HG03060 (cell line): ENCODE data around the gene SYT5.
"Not testable (repeated sequence)": the region's sequence is repeated elsewhere in the genome, so short reads cannot be mapped to it uniquely, and the experiment has no call there.

Source experiments
- ATAC-seq: cut with Tn5 transposase; IDR thresholded peaks from one replicate; pipeline ENCODE4 v1.9.1; 2021; ENCODE audit warnings: low read depth, moderate number of reproducible peaks; ENCODE audit not compliant: unreplicated experiment

Gene SYT5

GRCh38 chr19:55179606-55180484 is at the start of gene SYT5:
SYT5 (minus strand) TSS chr19:55180289; CDS start chr19:55179041, 1,248 bp downstream.
- ATAC-seq, result no peak

GRCh38 chr19:55229789-55230182 is 49.7 kb upstream of the SYT5 start:
- ATAC-seq, result no peak

- ATAC-seq, result no peak
Observed at GRCh38 chr19:55229145-55229788, 49.2 kb upstream of the SYT5 start.

GRCh38 chr19:55228403-55229031 is 48.4 kb upstream of the SYT5 start, which contains the start of gene TMEM86B:
TMEM86B (minus strand) TSS chr19:55228763; CDS start chr19:55228741, 22 bp downstream.
- ATAC-seq, result no peak

- no peak for ATAC-seq
Observed at GRCh38 chr19:55228015-55228391, 47.9 kb upstream of the SYT5 start.

GRCh38 chr19:55227241-55228014 is 47.3 kb upstream of the SYT5 start:
- no peak for ATAC-seq

GRCh38 chr19:55226788-55227187 is 46.7 kb upstream of the SYT5 start:
- no peak for ATAC-seq

GRCh38 chr19:55226273-55226672 is 46.2 kb upstream of the SYT5 start:
- no peak for ATAC-seq

GRCh38 chr19:55225415-55225958 is 45.4 kb upstream of the SYT5 start:
- ATAC-seq, result no peak

GRCh38 chr19:55224679-55225414 is 44.8 kb upstream of the SYT5 start:
- ATAC-seq, result not testable (repeated sequence)

- no peak for ATAC-seq
Observed at GRCh38 chr19:55224038-55224665, 44.1 kb upstream of the SYT5 start.

GRCh38 chr19:55223291-55224037 is 43.4 kb upstream of the SYT5 start:
- ATAC-seq, result no peak

- no peak for ATAC-seq
Observed at GRCh38 chr19:55220525-55220924, 40.4 kb upstream of the SYT5 start.

GRCh38 chr19:55216461-55217198 is 36.5 kb upstream of the SYT5 start:
- ATAC-seq, result no peak

- no peak for ATAC-seq
Observed at GRCh38 chr19:55213547-55213946, 33.5 kb upstream of the SYT5 start.

GRCh38 chr19:55212447-55212846 is 32.4 kb upstream of the SYT5 start:
- no peak for ATAC-seq

- no peak for ATAC-seq
Observed at GRCh38 chr19:55209693-55210472, 29.8 kb upstream of the SYT5 start.
